ENCODE measurements around the gene XAF1.

- TF ChIP-seq CTCF (IDR thresholded peaks at IDR 0.05) (no peak), POLR2A (IDR thresholded peaks at IDR 0.05) (no peak)
Measured at GRCh38 chr17:6812295-6812694, 56.4 kb downstream of the XAF1 start.

Data from body of pancreas (tissue), 4 donors.